ENCODE data around the gene SUGCT.

SUGCT gene

DNA sequence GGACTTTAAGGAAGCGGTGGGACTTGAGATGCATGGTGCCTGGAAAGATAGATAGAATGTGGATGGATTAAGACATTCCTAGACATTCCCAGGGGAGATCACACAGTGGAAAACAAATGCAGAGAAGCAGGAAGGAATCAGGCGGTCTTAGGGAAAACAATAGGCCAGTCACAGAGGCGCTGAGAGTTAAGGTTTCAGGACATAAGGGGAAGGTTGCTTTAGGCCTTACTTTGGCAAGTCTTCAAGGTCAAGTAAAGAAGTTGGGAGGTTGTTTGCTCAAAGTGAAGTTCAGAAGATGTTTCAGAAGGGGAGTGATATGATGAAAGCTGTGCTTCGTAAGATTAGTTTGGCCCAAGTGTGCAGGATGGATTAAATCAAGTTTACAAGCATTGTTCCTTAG, 109.4 kb downstream of the SUGCT start:
- TF ChIP-seq, protein P1, sequence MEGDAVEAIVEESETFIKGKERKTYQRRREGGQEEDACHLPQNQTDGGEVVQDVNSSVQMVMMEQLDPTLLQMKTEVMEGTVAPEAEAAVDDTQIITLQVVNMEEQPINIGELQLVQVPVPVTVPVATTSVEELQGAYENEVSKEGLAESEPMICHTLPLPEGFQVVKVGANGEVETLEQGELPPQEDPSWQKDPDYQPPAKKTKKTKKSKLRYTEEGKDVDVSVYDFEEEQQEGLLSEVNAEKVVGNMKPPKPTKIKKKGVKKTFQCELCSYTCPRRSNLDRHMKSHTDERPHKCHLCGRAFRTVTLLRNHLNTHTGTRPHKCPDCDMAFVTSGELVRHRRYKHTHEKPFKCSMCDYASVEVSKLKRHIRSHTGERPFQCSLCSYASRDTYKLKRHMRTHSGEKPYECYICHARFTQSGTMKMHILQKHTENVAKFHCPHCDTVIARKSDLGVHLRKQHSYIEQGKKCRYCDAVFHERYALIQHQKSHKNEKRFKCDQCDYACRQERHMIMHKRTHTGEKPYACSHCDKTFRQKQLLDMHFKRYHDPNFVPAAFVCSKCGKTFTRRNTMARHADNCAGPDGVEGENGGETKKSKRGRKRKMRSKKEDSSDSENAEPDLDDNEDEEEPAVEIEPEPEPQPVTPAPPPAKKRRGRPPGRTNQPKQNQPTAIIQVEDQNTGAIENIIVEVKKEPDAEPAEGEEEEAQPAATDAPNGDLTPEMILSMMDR (IDR thresholded peaks at IDR 0.05) = no peak

DNA sequence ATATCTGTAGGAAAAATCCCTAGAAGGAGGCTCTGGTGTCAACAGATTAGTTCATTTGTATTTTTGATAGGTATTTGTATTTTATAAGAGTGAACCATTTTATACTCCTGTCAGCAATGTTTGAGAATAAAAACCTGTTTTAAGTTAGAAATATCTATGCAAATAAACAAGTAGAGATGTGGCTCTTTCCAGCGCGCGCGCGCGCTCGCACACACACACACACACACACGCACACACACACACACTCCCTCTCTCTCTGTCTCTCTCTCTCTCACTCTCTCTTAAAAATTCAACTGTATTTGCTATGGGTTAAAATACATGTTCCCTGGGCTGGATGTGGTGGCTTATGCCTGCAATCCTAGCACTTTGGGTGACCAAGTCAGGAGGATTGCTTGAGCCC, 113.9 kb downstream of the SUGCT start:
- TF ChIP-seq, protein P1 (IDR thresholded peaks at IDR 0.05) = no peak

DNA sequence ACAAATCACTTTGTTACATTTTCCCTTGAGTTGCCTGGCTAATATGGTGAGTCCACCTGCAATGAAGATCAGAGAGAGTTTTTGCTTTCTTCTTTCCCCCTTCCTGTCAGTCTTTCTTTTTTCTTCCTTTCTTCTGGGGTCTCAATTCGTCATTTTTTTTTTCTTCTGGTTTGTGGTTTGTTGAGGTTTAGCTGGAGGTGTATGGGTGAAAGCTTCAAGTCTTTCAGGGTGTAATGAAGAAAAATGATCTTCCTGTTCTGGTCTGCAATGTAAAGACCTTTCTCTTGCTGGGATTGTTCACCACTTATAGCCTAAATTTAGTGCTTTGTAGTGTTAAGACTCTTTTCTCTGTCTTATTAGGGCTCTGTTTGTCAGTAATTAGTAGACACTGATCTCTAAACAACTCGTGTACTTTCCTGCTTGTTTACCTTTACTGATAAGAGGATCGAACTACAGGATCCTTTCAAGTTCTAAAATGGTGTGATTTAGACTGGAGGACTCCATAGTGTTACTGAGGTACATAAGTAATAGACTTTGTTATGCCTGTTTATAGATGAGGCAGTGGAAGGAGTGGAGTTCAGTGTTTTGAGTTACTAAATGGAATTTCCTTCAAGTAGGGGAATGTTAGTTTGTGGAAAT, 129.1 kb downstream of the SUGCT start:
- TF ChIP-seq, protein P1 (IDR thresholded peaks at IDR 0.05) = no peak

DNA sequence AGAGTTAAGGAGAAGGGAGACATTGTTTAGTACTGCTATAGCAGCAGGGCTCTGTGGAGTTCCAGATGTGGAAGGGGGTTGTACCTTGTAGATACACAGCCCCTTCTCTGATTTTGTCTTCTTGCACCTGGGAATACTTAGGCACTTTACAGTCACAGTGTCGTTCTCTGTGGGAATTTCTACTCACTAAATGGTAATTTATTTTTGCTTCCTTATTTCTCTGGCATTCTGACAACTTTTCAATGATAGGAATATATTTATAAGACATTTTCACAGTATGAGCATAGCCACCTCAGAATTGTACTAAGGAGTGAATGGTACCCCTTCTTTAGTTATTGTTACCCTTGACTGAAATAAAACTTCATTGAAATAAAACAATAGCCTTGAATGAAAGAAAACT, 132.8 kb downstream of the SUGCT start:
- TF ChIP-seq, protein P1 (IDR thresholded peaks at IDR 0.05) = no peak

DNA sequence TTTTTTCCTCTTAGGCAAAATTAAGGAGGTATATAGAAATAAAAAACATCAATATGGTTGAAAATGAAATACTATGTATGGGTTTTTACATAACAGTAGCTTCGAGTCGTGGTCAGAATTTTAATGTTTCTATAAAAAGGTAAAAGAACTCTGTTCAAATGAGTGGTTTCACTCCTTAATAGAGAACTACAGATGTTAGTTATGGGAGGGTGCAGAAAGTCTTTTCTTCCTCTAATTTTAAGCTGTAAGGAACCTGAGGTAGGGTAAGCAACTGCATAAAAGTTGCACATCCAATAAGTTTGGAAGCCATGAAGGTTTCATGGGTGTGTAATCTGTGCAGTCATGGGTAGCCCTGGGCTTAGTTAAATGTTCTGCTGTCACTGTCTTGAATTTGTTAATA, 141.3 kb downstream of the SUGCT start:
- TF ChIP-seq, protein P1 (IDR thresholded peaks at IDR 0.05) = no peak

DNA sequence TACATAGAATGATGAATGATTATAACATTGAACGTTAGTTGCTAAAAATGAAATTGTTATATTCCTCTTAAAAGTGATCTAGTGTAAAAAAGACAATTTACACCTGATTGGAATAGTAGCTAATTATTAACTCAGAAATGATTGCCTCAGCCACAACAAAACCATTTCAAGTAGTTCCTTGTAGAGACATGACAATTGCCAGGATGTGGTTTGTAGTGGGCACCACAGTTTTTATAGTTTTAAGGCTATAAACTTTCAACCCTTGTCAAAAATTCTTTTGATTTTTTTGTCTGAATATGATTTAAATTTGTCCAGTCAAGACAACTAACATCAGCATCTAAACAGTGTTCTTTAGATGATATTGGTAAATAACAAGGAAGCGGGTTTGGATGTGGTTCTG, 145.2 kb downstream of the SUGCT start:
- TF ChIP-seq, protein P1 (IDR thresholded peaks at IDR 0.05) = no peak

DNA sequence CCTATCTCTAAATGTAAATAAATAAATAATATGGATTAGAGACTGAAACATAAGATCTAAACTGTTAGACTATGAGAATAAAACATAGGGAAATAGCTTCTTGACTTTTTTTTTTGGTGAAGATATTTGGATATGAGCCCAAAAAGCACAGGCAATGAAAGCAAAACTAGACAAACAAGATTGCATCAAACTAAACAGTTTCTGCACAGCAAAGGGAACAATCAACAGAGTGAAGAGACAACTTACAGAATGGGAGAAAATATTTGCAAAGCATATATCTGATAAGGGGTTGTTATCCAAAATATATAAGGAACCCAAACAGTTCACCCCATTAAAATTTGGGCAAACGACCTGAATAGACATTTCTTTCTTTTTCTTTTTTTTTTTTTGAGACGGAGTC, 148.1 kb downstream of the SUGCT start:
- TF ChIP-seq, protein P1 (IDR thresholded peaks at IDR 0.05) = no peak

DNA sequence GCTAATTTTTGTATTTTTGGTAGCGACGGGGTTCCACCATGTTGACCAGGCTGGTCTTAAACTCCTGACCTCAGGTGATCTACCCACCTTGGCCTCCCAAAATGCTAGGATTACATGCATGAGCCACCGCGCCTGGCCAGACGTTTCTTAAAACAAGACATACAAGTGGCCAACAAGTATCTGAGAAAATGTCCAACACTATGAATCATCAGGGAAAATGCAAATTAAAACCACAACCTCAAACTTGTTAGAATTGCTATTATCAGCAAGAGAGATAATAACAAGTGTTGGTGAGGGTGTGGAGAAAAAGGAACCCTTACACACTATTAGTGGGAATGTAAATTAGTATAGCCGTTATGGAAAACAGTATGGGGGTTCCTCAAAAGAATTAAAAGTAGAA, 148.6 kb downstream of the SUGCT start:
- TF ChIP-seq, protein P1 (IDR thresholded peaks at IDR 0.05) = no peak
